K562 (cell line): ENCODE measurements around the gene MARVELD1. TPM values are rescaled to one million over a fixed set of nuclear protein-coding genes. Genes with fewer than 3 reads are reported as not detected.

Source experiments
- ELF4 ChIP-seq: fragments of 450-650 bp; formaldehyde crosslinking; IDR thresholded peaks from 2 replicates; pipeline ENCODE4 v1.4.0; 2022; ENCODE audit warnings: missing genetic modification characterization
- MECOM ChIP-seq: fragments of 250-450 bp; sonication (Bioruptor Pico); IDR thresholded peaks from 2 replicates; pipeline ENCODE4 v1.8.0; 2022; ENCODE audit warnings: inconsistent platforms
- RAD51 ChIP-seq: fragments of 450-650 bp; IDR thresholded peaks from 2 replicates; pipeline ENCODE4 v1.7.1; 2016; ENCODE audit warnings: low read depth, mild to moderate bottlenecking, borderline replicate concordance
- SAFB2 ChIP-seq: fragments of 200-400 bp; formaldehyde crosslinking; IDR thresholded peaks from 2 replicates; pipeline ENCODE4 v1.6.1; 2018; ENCODE audit warnings: borderline replicate concordance, low read length, low read depth, moderate library complexity; ENCODE audit not compliant: severe bottlenecking
- SIX5 ChIP-seq, 2 experiments: IDR thresholded peaks; 2 replicates each; pipeline ENCODE4 v1.6.1; 2011; ENCODE audit warnings: low read length in 2 of 2, borderline replicate concordance in 1 of 2, low read depth in 1 of 2, mild to moderate bottlenecking in 1 of 2, moderate library complexity in 1 of 2; ENCODE audit not compliant: insufficient read depth in 1 of 2
- WHSC1 ChIP-seq: IDR thresholded peaks from one replicate; pipeline ENCODE4 v1.6.1; 2012; ENCODE audit warnings: low read length, control low read depth, inconsistent platforms
- XRCC5 ChIP-seq: fragments of 200-400 bp; formaldehyde crosslinking; IDR thresholded peaks from 2 replicates; pipeline ENCODE4 v1.6.1; 2017; ENCODE audit warnings: low read depth, mild to moderate bottlenecking, low read length
- ZBTB17 ChIP-seq: fragments of 450-650 bp; formaldehyde crosslinking; IDR thresholded peaks from 2 replicates; pipeline ENCODE4 v1.4.0; 2020; ENCODE audit warnings: mild to moderate bottlenecking
- ZBTB8A ChIP-seq: fragments of 450-650 bp; IDR thresholded peaks from 2 replicates; pipeline ENCODE4 v1.6.1; 2018; ENCODE audit warnings: mild to moderate bottlenecking, moderate library complexity; ENCODE audit not compliant: partially characterized antibody
- ZFX ChIP-seq: sonication (generic); formaldehyde crosslinking; IDR thresholded peaks from 2 replicates; pipeline ENCODE4 v1.8.0; 2022; ENCODE audit warnings: mild to moderate bottlenecking, missing genetic modification reagents, moderate library complexity
- ZNF197 ChIP-seq: fragments of 200-800 bp; sonication (Bioruptor generic); IDR thresholded peaks from 2 replicates; pipeline ENCODE4 v1.6.1; 2016; ENCODE audit warnings: low read depth, missing genetic modification characterization, missing compliant biosample characterization
- ZNF589 ChIP-seq: fragments of 200-800 bp; sonication (Bioruptor generic); IDR thresholded peaks from 2 replicates; pipeline ENCODE4 v1.6.1; 2016; ENCODE audit warnings: low read depth, missing genetic modification characterization, missing compliant biosample characterization
- ZNF592 ChIP-seq: fragments of 450-650 bp; IDR thresholded peaks from 2 replicates; pipeline ENCODE4 v1.6.1; 2017; ENCODE audit warnings: antibody characterized with exemption, mild to moderate bottlenecking
- ZNF830 ChIP-seq: fragments of 250-450 bp; sonication (Bioruptor Pico); IDR thresholded peaks from 2 replicates; pipeline ENCODE4 v1.5.0; 2021; ENCODE audit warnings: mild to moderate bottlenecking
- polyA plus RNA-seq, 8 experiments: library from polyadenylated mRNA; depleted of rRNA in 4 of 8; stranded (reverse) in 5 of 8; unstranded in 3 of 8; fragments of >200 nt; fragmentation: Nextera tagmentation in 2 of 8; fragmentation: Illumina TruSeq in 1 of 8; extraction: Ambion mirVana in 2 of 8; extraction: Trizol in 1 of 8; gene quantifications; 2 replicates each; pipeline versions ENCODE4 v1.2.1 to v1.2.3, GENCODE V29; 2011 to 2014; ENCODE audit warnings: inconsistent platforms in 1 of 8, missing spikeins in 1 of 8
- total RNA-seq, 7 experiments: library from RNA; depleted of rRNA in 6 of 7; stranded (reverse); fragments of >200 nt in 6 of 7; fragmentation: Illumina TruSeq in 2 of 7; extraction: Trizol in 2 of 7; gene quantifications; 2 replicates each; pipeline versions ENCODE4 v1.2.1 to v1.2.3, GENCODE V29; 2011 to 2021; ENCODE audit warnings: low replicate concordance in 1 of 7
- TF ChIP-seq, protein P1 (sequence below): fragments of 450-650 bp; IDR thresholded peaks from 2 replicates; pipeline ENCODE4 v1.6.1; 2018; ENCODE audit not compliant: partially characterized antibody
- TF ChIP-seq, protein P2 (sequence below): sonication (generic); formaldehyde crosslinking; IDR thresholded peaks from 2 replicates; pipeline ENCODE4 v1.8.0; 2022; ENCODE audit warnings: mild to moderate bottlenecking, missing genetic modification reagents

MARVELD1 gene
- total and polyA plus RNA-seq, 9 of the 15 experiments (the other 6 are each of a cell fraction or from before 2014, with no cell fraction given), result 2.7 to 12.5 (median 5.3) TPM

DNA sequence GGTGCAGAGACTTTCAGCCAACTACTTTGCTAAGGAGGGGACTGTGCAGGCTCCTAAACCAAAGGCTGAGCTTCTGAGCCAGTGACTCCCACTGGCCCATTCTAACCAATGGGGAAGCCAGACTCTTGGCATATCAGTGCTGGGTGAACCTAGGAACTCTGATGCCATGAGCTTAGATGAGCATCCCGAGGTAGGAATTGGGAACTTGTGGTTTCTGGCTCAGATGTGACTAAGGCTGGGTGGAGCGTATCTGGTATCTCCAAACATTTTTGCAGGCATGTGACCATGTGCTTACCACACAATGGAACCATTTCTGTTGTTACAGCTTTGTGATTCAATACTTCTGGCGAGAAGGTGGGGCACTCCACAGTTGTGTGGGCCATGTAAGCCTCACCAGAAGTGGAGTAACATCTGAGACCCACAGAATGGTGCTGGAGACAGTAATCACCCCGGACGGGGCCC is 23.9 kb upstream of the MARVELD1 start (continued):
- TF ChIP-seq, protein P1, sequence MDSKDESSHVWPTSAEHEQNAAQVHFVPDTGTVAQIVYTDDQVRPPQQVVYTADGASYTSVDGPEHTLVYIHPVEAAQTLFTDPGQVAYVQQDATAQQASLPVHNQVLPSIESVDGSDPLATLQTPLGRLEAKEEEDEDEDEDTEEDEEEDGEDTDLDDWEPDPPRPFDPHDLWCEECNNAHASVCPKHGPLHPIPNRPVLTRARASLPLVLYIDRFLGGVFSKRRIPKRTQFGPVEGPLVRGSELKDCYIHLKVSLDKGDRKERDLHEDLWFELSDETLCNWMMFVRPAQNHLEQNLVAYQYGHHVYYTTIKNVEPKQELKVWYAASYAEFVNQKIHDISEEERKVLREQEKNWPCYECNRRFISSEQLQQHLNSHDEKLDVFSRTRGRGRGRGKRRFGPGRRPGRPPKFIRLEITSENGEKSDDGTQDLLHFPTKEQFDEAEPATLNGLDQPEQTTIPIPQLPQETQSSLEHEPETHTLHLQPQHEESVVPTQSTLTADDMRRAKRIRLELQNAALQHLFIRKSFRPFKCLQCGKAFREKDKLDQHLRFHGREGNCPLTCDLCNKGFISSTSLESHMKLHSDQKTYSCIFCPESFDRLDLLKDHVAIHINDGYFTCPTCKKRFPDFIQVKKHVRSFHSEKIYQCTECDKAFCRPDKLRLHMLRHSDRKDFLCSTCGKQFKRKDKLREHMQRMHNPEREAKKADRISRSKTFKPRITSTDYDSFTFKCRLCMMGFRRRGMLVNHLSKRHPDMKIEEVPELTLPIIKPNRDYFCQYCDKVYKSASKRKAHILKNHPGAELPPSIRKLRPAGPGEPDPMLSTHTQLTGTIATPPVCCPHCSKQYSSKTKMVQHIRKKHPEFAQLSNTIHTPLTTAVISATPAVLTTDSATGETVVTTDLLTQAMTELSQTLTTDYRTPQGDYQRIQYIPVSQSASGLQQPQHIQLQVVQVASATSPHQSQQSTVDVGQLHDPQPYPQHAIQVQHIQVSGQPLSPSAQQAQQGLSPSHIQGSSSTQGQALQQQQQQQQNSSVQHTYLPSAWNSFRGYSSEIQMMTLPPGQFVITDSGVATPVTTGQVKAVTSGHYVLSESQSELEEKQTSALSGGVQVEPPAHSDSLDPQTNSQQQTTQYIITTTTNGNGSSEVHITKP, result no peak
- TF ChIP-seq XRCC5, result no peak
- no peak for TF ChIP-seq SIX5 (IDR thresholded peaks at IDR 0.05; ENCODE audit: borderline replicate concordance in 1 of 2, insufficient read depth in 1 of 2, low read depth in 1 of 2, low read length in 2 of 2)
- TF ChIP-seq SAFB2, result no peak
- peak; percentile 73 for TF ChIP-seq ZFX (CRISPR knock-in tag)
- TF ChIP-seq ZBTB17 (CRISPR knock-in tag), result peak; percentile 71
- peak; percentile 27; the same call in 1 of the 2 replicates for TF ChIP-seq RAD51
- TF ChIP-seq ZNF197, result no peak
- TF ChIP-seq, protein P2, sequence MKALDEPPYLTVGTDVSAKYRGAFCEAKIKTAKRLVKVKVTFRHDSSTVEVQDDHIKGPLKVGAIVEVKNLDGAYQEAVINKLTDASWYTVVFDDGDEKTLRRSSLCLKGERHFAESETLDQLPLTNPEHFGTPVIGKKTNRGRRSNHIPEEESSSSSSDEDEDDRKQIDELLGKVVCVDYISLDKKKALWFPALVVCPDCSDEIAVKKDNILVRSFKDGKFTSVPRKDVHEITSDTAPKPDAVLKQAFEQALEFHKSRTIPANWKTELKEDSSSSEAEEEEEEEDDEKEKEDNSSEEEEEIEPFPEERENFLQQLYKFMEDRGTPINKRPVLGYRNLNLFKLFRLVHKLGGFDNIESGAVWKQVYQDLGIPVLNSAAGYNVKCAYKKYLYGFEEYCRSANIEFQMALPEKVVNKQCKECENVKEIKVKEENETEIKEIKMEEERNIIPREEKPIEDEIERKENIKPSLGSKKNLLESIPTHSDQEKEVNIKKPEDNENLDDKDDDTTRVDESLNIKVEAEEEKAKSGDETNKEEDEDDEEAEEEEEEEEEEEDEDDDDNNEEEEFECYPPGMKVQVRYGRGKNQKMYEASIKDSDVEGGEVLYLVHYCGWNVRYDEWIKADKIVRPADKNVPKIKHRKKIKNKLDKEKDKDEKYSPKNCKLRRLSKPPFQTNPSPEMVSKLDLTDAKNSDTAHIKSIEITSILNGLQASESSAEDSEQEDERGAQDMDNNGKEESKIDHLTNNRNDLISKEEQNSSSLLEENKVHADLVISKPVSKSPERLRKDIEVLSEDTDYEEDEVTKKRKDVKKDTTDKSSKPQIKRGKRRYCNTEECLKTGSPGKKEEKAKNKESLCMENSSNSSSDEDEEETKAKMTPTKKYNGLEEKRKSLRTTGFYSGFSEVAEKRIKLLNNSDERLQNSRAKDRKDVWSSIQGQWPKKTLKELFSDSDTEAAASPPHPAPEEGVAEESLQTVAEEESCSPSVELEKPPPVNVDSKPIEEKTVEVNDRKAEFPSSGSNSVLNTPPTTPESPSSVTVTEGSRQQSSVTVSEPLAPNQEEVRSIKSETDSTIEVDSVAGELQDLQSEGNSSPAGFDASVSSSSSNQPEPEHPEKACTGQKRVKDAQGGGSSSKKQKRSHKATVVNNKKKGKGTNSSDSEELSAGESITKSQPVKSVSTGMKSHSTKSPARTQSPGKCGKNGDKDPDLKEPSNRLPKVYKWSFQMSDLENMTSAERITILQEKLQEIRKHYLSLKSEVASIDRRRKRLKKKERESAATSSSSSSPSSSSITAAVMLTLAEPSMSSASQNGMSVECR (CRISPR knock-in tag), result no peak
- TF ChIP-seq WHSC1, result no peak
- TF ChIP-seq MECOM (CRISPR knock-in tag), result peak; percentile 46; the same call in 1 of the 2 replicates
- TF ChIP-seq ELF4 (CRISPR knock-in tag), result 0 out of 2 replicates have a peak, but pooled peaks have one; percentile 15
- TF ChIP-seq ZNF830 (CRISPR knock-in tag), result no peak
- peak; percentile 83 for TF ChIP-seq ZNF592
- TF ChIP-seq ZNF589 (CRISPR knock-in tag), result peak; percentile 89; the same call in 1 of the 2 replicates
- TF ChIP-seq ZBTB8A, result no peak
